ENCODE results near the gene SNX6.

DNA sequence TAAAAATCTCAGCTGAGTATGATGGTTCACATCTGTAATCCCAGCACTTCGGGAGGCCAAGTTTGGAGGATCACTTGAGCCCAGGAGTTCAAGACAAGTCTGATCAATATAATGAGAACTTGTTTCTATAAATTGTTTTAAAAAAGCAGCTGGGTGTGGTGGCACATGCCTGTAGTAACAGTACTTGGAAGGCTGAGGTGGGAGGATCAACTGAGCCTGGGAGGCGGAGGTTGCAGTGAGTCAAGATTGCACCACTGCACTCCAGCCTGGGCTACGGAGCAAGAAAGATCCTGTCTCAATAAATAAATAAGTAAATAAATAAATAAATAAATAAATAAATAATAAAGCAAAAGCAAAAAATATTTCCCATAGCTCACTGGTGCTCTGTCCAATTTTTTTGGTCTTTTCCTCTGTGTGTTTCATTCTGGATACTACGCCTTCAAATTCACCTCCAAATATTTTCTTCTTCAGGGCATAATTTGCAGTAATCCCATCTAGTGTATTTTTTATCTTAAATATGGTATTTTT lies 32.7 kb upstream of the SNX6 start:
- TF ChIP-seq POLR2A (IDR thresholded peaks at IDR 0.05) = no peak
- TF ChIP-seq, protein P1, sequence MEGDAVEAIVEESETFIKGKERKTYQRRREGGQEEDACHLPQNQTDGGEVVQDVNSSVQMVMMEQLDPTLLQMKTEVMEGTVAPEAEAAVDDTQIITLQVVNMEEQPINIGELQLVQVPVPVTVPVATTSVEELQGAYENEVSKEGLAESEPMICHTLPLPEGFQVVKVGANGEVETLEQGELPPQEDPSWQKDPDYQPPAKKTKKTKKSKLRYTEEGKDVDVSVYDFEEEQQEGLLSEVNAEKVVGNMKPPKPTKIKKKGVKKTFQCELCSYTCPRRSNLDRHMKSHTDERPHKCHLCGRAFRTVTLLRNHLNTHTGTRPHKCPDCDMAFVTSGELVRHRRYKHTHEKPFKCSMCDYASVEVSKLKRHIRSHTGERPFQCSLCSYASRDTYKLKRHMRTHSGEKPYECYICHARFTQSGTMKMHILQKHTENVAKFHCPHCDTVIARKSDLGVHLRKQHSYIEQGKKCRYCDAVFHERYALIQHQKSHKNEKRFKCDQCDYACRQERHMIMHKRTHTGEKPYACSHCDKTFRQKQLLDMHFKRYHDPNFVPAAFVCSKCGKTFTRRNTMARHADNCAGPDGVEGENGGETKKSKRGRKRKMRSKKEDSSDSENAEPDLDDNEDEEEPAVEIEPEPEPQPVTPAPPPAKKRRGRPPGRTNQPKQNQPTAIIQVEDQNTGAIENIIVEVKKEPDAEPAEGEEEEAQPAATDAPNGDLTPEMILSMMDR (IDR thresholded peaks at IDR 0.05) = no peak
